ENCODE measurements around the gene FUT8.
A peak's percentile ranks its signal among the peaks of the same experiment; 100 is the strongest.
"Not testable (repeated sequence)": the region's sequence is repeated elsewhere in the genome, so short reads cannot be mapped to it uniquely, and the experiment has no call there.

FUT8 gene

DNA sequence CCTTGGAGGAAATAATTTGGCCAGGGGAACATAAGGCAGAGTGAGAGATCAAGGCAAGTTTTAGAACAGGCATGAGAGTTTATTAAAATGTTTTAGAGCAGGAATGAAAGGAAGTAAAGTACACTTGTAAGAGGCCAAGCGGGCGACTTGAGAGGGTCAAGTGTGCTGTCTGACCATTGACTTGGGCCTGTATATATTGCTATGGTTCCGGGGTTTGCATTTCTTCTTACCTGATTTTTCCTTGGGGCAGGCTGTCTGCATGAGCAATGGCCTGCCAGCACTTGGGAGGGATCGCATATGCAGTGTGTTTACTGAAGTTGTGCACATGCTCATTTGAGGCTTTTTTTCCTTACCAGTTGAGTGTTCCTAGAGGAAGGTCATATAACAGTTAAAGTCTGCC, 214.8 kb downstream of the FUT8 start:
- DNase-seq = no peak

- no peak for DNase-seq
These were observed 216.1 kb downstream of the FUT8 start for GRCh38 chr14:65628664-65629063.

GRCh38 chr14:65631040-65631439, 218.5 kb downstream of the FUT8 start:
- no peak for DNase-seq

DNA sequence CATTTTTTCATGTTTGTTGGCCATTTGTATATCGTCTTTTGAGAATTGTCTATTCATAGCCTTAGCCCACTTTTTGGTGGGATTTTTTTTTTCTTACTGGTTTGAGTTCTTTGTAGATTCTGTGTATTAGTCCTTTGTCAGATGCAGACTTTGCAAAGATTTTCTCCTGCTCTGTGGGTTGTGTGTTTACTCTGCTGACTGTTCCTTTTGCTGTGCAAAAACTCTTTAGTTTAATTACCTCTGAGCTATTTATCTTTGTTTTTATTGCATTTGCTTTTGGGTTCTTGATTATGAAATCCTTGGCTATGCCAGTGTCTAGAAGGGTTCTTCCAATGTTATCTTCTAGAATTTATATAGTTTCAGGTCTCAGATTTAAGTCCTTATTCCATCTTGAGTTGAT, 220.0 kb downstream of the FUT8 start:
- no peak for DNase-seq

DNA sequence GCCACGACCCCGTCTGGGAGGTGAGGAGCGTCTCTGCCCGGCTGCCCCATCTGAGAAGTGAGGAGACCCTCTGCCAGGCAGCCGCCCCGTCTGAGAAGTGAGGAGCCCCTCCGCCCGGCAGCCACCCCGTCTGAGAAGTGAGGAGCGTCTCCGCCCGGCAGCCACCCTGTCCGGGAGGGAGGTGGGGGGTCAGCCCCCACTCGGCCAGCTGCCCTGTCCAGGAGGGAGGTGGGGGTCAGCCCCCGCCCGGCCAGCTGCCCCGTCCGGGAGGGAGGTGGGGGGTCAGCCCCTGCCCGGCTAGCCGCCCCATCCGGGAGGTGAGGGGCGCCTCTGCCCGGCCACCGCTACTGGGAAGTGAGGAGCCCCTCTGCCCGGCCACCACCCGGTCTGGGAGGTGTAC, 221.1 kb downstream of the FUT8 start:
- DNase-seq = not testable (repeated sequence)

- DNase-seq = peak; percentile 67
These were observed 225.2 kb downstream of the FUT8 start for GRCh38 chr14:65637780-65638179.

DNA sequence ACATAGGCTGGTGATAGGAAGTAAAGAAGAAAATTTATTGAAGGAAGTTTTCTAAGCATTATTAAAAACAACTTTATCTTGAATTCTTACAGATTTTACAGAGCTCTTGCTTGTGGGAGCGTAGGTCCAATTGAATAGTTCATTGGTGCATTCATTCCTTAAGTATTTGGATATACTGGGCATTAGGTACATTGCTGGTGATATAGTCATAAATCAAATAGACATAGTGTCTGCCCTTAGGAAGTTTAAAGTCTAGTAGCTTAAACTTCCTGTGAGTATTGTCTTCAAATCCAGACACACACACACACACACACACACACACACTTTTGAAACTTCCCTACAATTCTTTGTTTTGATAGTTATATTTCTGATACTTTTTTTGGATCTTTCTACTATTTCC, 226.7 kb downstream of the FUT8 start:
- no peak for DNase-seq

DNA sequence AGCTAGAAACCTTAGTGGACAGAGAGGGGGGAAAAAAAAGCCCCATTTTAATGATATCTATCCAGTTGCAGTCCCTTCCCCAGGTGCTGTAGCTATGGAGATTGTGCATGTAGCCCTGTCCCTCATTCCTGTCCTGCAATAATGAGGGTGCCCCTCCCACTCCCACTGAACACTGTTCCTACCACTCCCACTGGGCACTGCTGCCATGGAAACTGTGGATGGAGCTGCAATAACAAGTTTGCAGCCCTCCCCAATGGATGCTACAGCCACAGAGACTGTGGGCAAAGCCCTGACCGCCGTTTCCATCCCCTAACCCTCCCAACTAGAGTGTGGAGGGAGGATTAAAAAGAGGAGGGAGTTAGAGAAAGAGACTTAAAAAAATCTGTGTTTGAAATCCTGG, 238.3 kb downstream of the FUT8 start:
- DNase-seq = no peak

- no peak for DNase-seq
These were observed 244.0 kb downstream of the FUT8 start for GRCh38 chr14:65656554-65656953.

GRCh38 chr14:65658202-65658601, 245.7 kb downstream of the FUT8 start:
- no peak for DNase-seq

DNA sequence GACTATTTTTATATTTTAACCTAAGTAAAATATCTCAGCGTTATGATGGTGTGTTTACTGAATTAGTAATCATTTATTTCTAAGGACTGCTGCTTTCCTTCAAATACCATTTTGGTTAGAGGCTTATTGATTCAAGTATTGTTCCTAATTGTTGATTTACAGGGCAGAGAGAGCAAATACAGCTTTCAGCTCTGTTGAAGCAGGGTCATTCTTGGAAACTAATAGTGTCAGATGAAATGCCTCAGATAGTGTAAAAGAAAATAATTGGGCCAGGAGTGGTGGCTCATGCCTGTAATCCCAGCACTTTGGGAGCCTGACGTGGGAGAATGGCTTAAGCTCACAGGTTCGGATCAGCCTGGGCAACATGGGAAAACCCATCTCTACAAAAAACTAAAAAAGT, 249.3 kb downstream of the FUT8 start:
- DNase-seq = no peak

- DNase-seq = no peak
These were observed 251.9 kb downstream of the FUT8 start for GRCh38 chr14:65664436-65664835.

DNA sequence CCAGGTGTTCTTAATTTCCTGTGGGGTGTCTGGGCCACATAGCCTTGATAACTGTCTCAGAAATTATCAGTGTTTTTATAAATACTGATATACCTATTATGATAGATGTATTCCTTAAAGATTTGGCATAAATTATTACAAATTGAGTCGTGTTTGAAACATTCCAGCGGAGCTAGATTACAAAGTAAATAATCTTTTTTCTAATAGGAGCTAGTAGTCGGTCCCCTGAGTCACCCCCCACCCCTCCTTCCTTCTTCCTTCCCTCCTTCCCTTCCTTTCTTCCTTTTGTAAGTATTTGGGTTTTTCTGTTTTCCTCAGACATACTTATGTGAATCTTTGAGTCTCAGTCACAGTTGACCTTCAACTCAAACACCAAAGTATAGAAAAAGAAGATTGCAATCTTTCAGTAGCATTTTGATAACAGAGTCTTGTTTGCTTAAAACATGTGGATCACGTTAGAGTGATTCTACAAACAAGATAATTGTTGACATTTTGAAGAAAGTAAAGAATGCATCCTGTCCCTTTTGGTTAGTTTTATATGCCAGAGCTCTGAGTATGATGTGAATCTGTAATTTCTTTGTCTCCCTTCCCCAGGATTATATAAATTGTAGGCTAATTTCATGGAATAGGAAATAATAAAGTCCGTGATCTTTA, 264.0 kb downstream of the FUT8 start:
- no peak for DNase-seq

DNA sequence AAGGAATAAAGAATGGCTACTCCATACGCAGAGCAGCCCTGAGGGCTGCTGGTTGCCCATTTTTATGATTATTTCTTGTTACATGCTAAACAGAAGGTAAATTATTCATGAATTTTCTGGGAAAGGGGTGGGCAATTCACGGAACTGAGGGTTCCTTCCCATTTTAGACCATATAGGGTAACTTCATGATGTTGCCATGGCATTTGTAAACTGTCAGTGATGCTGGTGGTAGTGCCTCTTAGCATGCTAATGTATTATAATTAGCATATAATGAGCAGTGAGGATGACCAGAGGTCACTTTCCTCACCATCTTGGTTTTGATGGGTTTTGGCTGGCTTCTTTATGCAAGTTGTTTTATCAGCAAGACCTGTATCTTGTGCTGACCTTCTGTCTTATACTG, 273.0 kb downstream of the FUT8 start:
- DNase-seq = no peak

DNA sequence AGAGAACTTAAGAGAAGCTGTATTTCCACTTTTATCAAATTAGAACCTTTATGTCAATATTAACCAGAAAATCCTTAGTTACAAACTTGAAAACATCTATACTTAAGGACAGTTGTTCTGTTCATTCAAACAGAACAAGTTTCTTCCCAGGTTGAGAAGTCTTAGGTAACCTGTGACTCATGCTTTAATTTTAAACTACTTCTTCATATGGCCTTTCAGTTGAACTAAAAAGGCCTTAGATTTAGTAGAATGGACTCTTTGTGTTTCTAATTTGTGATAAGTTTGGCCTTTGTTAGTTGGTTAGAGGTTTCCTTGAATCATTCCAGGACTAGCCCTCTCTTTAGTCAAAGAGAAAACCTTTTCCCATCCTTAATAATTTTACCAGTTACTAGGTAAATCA, 274.2 kb downstream of the FUT8 start:
- DNase-seq = no peak

GRCh38 chr14:65689070-65689469, 276.5 kb downstream of the FUT8 start:
- no peak for DNase-seq

DNA sequence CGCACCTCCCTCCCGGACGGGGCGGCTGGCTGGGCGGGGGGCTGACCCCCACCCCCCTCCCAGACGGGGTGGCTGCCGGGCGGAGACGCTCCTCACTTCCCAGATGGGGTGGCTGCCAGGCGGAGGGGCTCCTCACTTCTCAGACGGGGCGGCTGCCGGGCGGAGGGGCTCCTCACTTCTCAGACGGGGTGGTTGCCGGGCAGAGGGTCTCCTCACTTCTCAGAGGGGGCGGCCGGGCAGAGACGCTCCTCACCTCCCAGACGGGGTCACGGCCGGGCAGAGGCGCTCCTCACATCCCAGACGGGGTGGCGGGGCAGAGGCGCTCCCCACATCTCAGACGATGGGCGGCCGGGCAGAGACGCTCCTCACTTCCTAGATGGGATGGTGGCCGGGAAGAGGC, 280.0 kb downstream of the FUT8 start:
- DNase-seq = not testable (repeated sequence)

DNA sequence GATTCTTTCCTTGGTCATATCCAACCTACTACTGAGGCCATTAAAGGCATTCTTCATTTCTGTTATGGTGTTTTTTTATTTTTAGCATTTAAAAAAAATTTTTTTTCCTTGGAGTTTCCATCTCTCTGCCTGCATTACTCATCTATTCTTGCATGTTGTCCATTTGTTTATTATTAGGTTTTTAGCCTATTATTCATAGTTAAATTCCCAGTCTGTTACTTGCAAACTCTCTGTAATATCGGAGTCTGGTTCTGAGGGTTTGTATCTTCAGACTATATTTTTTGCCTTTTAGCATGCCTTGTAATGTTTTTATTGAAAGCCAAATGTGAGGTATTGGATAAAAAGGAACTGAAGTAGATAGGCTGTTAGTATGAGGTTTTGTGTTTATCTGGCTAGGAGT, 284.3 kb downstream of the FUT8 start:
- DNase-seq = no peak

DNA sequence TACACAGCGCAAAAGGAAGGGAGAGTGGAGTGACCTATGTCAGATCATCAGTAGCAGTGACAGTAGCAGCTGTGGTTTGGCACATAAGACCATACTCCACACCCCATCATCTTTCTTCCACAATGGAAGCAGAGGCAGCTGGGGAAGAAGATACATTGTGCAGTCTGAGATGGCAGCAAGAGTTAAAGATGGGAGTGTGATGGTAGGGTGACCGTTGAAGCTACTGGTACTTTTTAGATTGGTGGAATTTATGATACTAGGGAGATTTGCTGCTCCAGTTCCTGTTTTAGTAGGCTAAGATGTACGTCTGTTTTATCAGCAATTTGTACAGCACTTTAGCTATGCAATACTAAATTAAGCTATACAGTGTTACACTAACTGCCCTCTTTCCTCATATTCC, 291.0 kb downstream of the FUT8 start:
- DNase-seq = no peak

DNA sequence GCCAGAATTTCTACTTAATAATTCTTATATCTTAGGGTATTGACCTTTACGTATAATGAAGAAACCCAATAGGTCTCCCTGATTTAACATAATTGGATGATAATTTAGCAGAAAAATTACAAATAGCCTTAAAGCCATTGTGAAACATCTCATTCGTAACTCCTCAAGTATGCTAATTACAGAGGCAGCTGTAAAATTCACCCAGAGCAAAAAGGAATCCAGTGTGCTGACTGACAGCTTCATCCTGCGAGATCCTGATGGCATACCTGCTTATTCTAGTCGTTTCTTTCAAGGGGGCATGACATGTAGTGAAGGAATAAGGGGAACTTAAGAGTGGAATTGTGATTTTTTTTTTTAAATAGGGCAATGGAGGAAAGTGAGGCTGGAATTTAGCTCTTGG, 291.5 kb downstream of the FUT8 start:
- DNase-seq = no peak

GRCh38 chr14:65704437-65704836, 291.9 kb downstream of the FUT8 start:
- no peak for DNase-seq

GRCh38 chr14:65704850-65705249, 292.3 kb downstream of the FUT8 start:
- DNase-seq = peak; percentile 27 to 41

- no peak for DNase-seq
These were observed 297.0 kb downstream of the FUT8 start for GRCh38 chr14:65709576-65709975.

DNA sequence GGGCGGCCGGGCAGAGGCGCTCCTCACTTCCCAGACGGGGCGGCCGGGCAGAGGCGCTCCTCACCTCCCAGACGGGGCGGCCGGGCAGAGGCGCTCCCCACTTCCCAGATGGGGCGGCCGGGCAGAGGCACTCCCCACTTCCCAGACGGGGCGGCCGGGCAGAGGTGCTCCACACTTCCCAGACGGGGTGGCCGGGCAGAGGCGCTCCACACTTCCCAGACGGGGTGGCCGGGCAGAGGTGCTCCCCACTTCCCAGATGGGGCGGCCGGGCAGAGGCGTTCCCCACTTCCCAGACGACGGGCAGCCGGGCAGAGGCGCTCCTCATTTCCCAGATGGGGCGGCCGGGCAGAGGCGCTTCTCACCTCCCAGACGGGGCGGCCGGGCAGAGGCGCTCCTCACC, 304.3 kb downstream of the FUT8 start:
- DNase-seq = not testable (repeated sequence)

DNA sequence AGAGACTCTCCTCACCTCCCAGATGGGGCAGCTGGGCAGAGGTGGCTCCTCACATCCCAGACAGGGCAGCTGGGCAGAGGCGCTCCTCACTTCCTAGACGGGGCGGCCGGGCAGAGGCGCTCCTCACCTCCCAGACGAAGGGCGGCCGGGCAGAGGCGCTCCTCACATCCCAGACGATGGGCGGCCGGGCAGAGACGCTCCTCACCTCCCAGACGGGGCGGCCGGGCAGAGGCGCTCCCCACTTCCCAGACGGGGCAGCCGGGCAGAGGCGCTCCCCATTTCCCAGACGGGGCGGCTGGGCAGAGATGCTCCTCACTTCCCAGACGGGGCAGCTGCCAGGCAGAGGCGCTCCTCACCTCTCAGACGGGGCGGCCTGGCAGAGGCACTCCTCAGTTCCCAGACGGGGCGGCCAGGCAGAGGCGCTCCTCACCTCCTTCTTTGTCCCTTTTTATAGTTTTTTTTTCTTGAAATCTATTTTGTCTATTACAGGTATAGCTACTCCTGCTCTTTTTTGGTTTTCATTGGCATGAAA, 304.9 kb downstream of the FUT8 start:
- not testable (repeated sequence) for DNase-seq

Measured in activated T-cell treated with anti-CD3 and anti-CD28 coated beads, Interleukin-2, amount 50 U/mL, for 48 hours (primary cell).